ENCODE measurements around the gene CAMTA1.
A peak's percentile ranks its signal among the peaks of the same experiment; 100 is the strongest.

The CAMTA1 gene

DNA sequence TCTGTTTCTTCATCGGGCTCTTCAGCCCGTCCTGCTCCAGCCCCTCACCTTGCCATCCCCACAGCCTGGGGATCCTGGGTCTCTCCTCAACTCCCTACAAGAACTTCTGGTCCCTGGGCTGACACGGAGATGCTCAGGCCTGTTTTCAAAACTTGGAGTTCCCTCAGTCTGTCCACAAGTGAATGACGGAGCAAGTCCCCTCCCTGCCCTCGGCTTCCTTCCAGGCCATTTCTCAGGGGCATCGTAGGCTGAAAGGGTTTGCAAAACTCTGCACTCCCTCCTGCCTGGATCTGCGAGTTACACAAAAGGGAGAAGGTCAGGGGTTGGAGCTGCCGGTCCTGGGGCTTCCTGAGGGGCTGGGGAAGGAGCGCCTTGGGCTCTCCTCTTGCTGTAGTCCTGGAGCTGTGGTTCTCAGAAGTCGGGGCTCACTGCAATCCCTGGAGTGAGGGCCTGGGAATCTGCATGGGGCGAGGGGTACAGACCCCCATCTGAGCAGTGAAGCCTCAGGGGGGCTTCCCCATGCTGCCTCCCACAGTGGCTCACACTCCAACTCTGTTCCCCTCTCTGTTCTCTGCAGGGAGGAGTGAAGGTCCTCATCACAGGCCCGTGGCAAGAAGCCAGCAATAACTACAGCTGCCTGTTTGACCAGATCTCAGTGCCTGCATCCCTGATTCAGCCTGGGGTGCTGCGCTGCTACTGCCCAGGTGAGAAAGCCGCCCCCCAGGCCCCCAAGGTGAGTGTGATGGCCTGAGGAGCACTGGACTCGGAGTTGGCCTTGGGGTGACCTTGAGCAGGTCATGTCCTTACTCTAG, 885.3 kb downstream of the CAMTA1 start:
- DNase-seq (ENCODE audit: low spot score in 2 of 2) = no peak

GRCh38 chr1:7671146-7671465, 885.9 kb downstream of the CAMTA1 start:
- no peak for ATAC-seq
- no peak for DNase-seq (ENCODE audit: low spot score in 2 of 2)
- H3K27ac Mint-ChIP-seq = no peak overlapping the region
- H3K36me3 Mint-ChIP-seq = peaks cover 6% of the 10 kb centered on the region
- H3K4me3 Mint-ChIP-seq = no peak overlapping the region
- H3K9me3 Mint-ChIP-seq = no peaks in the 10 kb centered on the region
- H3K4me1 Mint-ChIP-seq = peaks cover 38% of the 10 kb centered on the region

More for the DNA sequence above, 885.3 kb downstream of the CAMTA1 start:
- H3K36me3 Mint-ChIP-seq = peaks cover 6% of the 10 kb centered on the region
- peak overlapping the region; percentile 68 for H3K27ac Mint-ChIP-seq
- no peak for ATAC-seq
- H3K9me3 Mint-ChIP-seq = no peaks in the 10 kb centered on the region
- peaks cover 38% of the 10 kb centered on the region for H3K4me1 Mint-ChIP-seq
- H3K4me3 Mint-ChIP-seq = peak overlapping the region; percentile 58

- no peak for ATAC-seq
- Mint-ChIP-seq H3K4me3 (no peak overlapping the region), H3K27ac (peak overlapping the region; percentile 72)
Measured at GRCh38 chr1:7671676-7672075, 886.4 kb downstream of the CAMTA1 start.

DNA sequence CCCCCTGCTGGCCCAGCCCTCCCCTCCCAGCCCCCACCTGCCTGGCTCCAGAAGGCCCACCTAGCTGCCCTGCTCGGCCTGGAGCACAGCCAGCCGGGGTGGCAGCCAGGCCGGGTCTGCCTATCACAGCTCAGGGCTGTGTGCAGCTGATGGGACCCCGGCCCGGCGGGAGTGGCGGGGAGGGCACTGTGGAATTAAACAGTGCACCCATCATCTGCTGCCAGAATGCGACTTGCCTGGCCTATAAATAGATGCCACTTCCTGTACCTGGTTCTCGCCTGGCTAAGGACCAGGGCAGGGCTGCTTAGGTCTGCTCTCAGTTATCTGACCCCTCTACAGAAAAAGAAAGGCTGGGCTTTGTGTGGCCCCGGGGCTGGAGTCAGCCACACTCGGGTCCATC, 887.6 kb downstream of the CAMTA1 start:
- Mint-ChIP-seq H3K36me3 (peaks cover 2% of the 10 kb centered on the region), H3K4me3 (no peak overlapping the region), H3K27ac (peak overlapping the region; percentile 72), H3K4me1 (peaks cover 36% of the 10 kb centered on the region), H3K9me3 (no peaks in the 10 kb centered on the region)
- DNase-seq (ENCODE audit: low spot score in 2 of 2) = no peak
- peak; percentile 12 for ATAC-seq

More at GRCh38 chr1:7671676-7672075, 886.4 kb downstream of the CAMTA1 start:
- DNase-seq (ENCODE audit: low spot score in 2 of 2) = no peak
- Mint-ChIP-seq H3K4me1 (peaks cover 38% of the 10 kb centered on the region), H3K36me3 (peaks cover 6% of the 10 kb centered on the region), H3K9me3 (no peaks in the 10 kb centered on the region)

GRCh38 chr1:7674972-7675371, 889.7 kb downstream of the CAMTA1 start:
- Mint-ChIP-seq H3K4me3 (no peak overlapping the region), H3K4me1 (peaks cover 21% of the 10 kb centered on the region), H3K9me3 (no peaks in the 10 kb centered on the region), H3K36me3 (no peaks in the 10 kb centered on the region), H3K27ac (no peak overlapping the region)
- ATAC-seq (no peak), DNase-seq (ENCODE audit: low spot score in 2 of 2) (no peak)

- Mint-ChIP-seq H3K4me3 (no peak overlapping the region), H3K27ac (no peak overlapping the region), H3K9me3 (no peaks in the 10 kb centered on the region), H3K4me1 (peaks cover 16% of the 10 kb centered on the region), H3K36me3 (no peaks in the 10 kb centered on the region)
- DNase-seq (ENCODE audit: low spot score in 2 of 2) (no peak), ATAC-seq (no peak)
Measured at GRCh38 chr1:7675431-7676273, 890.4 kb downstream of the CAMTA1 start.

- Mint-ChIP-seq H3K36me3 (no peaks in the 10 kb centered on the region), H3K9me3 (no peaks in the 10 kb centered on the region), H3K27ac (no peak overlapping the region), H3K4me3 (no peak overlapping the region), H3K4me1 (peaks cover 16% of the 10 kb centered on the region)
- ATAC-seq (no peak), DNase-seq (ENCODE audit: low spot score in 2 of 2) (no peak)
Measured at GRCh38 chr1:7676274-7676945, 891.2 kb downstream of the CAMTA1 start.

GRCh38 chr1:7677111-7677510, 891.9 kb downstream of the CAMTA1 start:
- no peaks in the 10 kb centered on the region for H3K36me3 Mint-ChIP-seq
- no peaks in the 10 kb centered on the region for H3K9me3 Mint-ChIP-seq
- no peak for ATAC-seq
- no peak for DNase-seq (ENCODE audit: low spot score in 2 of 2)
- no peak overlapping the region for H3K27ac Mint-ChIP-seq
- H3K4me1 Mint-ChIP-seq = peaks cover 10% of the 10 kb centered on the region
- no peak overlapping the region for H3K4me3 Mint-ChIP-seq

GRCh38 chr1:7677815-7678214, 892.6 kb downstream of the CAMTA1 start:
- Mint-ChIP-seq H3K27ac (no peak overlapping the region), H3K36me3 (no peaks in the 10 kb centered on the region), H3K4me3 (no peak overlapping the region), H3K4me1 (peaks cover 5% of the 10 kb centered on the region), H3K9me3 (no peaks in the 10 kb centered on the region)
- DNase-seq (ENCODE audit: low spot score in 2 of 2) = no peak
- no peak for ATAC-seq

GRCh38 chr1:7678491-7679158, 893.4 kb downstream of the CAMTA1 start:
- peak overlapping the region; percentile 68 for H3K4me3 Mint-ChIP-seq
- no peaks in the 10 kb centered on the region for H3K4me1 Mint-ChIP-seq
- DNase-seq (ENCODE audit: low spot score in 2 of 2) (no peak), ATAC-seq (no peak)
- no peak overlapping the region for H3K27ac Mint-ChIP-seq
- no peaks in the 10 kb centered on the region for H3K36me3 Mint-ChIP-seq
- H3K9me3 Mint-ChIP-seq = no peaks in the 10 kb centered on the region

DNA sequence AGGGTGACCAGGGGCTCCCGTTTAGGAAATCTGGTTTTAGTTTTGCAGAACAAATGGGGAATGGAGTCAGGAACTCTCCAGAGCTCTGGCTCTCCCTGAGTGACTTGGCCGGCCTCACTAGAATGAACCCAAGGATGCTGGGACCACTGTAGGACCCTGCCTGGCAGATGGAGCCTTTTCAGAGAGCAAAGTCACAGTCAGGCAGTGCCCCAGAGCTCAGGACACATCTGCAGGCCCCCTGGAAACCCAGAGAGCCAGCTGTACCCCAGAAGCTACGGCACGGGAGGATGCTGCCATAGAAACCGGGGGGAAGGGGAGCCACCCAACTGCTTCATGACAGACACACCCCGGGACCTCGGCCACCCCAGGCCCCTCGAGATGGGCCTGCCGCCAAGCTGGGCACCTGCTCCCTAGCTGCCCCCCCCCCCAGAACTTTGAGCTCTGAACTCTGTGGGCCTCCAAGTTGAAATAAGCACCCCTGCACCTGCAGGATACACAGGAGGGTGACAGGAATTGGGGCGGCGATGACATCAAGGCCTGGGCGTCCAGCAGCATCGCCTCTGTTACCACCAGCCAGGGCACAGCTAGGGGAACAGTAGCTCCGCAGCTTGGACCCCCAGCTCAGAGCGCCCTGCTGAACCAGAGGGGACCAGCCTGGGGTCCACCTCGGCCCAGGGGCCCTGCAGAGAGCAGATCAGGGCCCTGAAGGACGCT, 894.1 kb downstream of the CAMTA1 start:
- H3K36me3 Mint-ChIP-seq = no peaks in the 10 kb centered on the region
- DNase-seq (ENCODE audit: low spot score in 2 of 2) (no peak), ATAC-seq (no peak)
- H3K4me1 Mint-ChIP-seq = no peaks in the 10 kb centered on the region
- no peaks in the 10 kb centered on the region for H3K9me3 Mint-ChIP-seq
- peak overlapping the region; percentile 68 for H3K4me3 Mint-ChIP-seq
- H3K27ac Mint-ChIP-seq = no peak overlapping the region

DNA sequence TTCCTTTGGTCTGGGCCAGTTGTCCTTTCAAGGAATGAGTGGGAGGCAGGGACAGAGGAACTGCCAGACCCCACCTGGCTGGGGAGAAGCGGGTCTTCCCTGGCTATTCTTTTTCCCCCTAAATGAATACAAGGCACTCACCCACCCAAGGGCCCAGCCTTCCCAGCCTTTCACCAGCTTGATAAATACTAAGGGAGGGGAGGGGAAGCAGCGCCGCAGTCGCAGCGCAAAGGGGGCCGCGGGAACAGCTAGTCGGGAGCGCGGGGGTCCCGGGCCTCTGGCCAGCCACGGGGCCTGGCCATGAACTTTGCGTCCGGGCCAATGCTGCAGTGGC, 894.6 kb downstream of the CAMTA1 start:
- Mint-ChIP-seq H3K4me3 (peak overlapping the region; percentile 68), H3K4me1 (no peaks in the 10 kb centered on the region), H3K9me3 (no peaks in the 10 kb centered on the region), H3K36me3 (no peaks in the 10 kb centered on the region), H3K27ac (peak overlapping the region; percentile 50)
- no peak for DNase-seq (ENCODE audit: low spot score in 2 of 2)
- ATAC-seq = no peak

DNA sequence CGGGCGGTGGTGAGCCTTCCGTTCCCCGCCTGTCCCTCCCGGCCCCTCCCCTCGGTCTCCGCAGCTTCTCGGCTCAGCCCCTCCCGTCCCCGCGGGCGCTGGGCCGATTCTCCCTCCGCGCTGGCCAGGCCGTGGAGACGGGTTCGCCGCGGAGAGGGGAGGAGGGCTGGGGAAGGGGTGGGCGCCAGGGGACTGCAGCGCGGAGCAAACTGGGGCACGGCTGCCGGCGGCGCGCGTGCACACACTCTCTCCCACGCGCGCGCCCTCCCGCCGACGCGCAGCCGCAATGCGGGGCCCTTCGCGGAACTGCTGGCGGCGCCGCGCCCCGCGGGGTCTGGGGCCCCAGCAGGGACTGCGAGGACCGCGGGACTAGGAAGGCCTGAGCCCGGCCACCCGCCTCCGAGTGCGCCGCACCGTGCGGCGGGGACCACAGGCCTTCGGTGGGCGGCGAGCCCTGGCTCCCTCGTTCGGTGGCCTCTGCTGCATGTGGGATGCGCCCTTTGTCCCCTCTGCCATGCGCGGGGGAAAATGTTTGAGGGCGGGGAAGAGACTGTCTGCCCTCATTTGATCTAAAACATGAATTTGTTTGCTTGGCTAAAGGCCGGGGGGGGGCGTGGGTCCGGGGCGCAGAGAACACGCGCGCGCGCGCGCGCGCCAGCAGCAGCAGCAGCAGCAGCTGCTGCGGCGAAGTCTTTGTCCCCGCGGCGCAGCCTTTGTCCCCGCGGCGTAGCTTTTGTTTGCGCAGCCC, 895.1 kb downstream of the CAMTA1 start:
- Mint-ChIP-seq H3K27ac (peak overlapping the region; percentile 50), H3K36me3 (no peaks in the 10 kb centered on the region), H3K9me3 (no peaks in the 10 kb centered on the region), H3K4me1 (no peaks in the 10 kb centered on the region), H3K4me3 (peak overlapping the region; percentile 68)
- peak; percentile 33 to 57 for DNase-seq (ENCODE audit: low spot score in 2 of 2)
- ATAC-seq = peak; percentile 63

- ATAC-seq (no peak), DNase-seq (ENCODE audit: low spot score in 2 of 2) (no peak)
- Mint-ChIP-seq H3K4me1 (no peaks in the 10 kb centered on the region), H3K9me3 (no peaks in the 10 kb centered on the region), H3K4me3 (peak overlapping the region; percentile 68), H3K27ac (no peak overlapping the region), H3K36me3 (no peaks in the 10 kb centered on the region)
Measured at GRCh38 chr1:7680955-7681268, 895.7 kb downstream of the CAMTA1 start.
